ENCODE data around the gene HIGD1B.

Gene HIGD1B

DNA sequence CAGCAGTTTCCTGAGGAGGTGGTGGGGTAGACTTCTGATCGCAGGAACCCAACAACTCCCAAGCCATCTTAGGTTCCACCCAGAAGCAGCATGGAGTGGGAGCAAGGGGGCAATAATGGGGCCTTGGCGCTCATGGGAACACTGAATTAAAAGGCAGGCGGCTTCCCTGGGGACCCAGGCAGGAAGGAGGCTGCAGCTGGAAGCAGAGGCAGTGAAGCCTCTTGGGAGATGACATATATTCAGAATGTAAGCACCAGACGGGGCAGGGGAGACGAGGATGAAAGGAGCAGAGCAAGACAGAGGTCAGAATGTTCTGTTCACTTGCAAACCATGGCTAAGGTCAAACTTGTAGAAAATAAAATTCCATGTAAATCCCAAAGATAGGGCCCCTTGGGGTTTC is 2.9 kb downstream of the HIGD1B start:
- no peaks in the 10 kb centered on the region for H3K9me3 Mint-ChIP-seq (ENCODE audit: low read depth)
- H3K27ac Mint-ChIP-seq = no peak overlapping the region
- no peak overlapping the region for H3K4me3 Mint-ChIP-seq
- H3K4me1 Mint-ChIP-seq (ENCODE audit: low read depth) = no peaks in the 10 kb centered on the region
- H3K36me3 Mint-ChIP-seq = no peaks in the 10 kb centered on the region
- no peaks in the 10 kb centered on the region for H3K27me3 Mint-ChIP-seq

DNA sequence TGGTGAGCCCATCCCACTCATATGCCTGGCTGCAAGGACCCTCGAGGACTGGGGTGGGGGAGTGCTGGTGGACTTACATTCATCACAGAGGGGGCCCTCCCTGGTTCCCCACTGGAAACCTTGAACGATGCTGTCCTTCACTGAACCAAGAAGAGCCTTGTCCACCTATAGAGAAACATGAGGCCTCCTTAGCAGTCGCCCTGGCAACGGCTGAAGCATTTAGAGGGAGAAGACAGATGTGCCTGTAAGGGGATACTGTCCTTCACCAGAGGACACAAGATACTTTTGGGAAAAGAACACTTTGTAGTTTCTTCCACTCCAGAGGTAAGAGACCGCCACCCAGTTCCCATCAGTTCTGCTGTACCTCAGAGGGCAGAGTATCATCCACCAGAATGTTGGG is 6.5 kb downstream of the HIGD1B start:
- no peak overlapping the region for H3K4me3 Mint-ChIP-seq
- no peaks in the 10 kb centered on the region for H3K4me1 Mint-ChIP-seq (ENCODE audit: low read depth)
- H3K9me3 Mint-ChIP-seq (ENCODE audit: low read depth) = no peaks in the 10 kb centered on the region
- H3K36me3 Mint-ChIP-seq = no peaks in the 10 kb centered on the region
- no peaks in the 10 kb centered on the region for H3K27me3 Mint-ChIP-seq
- no peak overlapping the region for H3K27ac Mint-ChIP-seq

GRCh38 chr17:44859701-44860100 is 12.0 kb downstream of the HIGD1B start:
- Mint-ChIP-seq H3K36me3 (peaks cover 7% of the 10 kb centered on the region), H3K4me1 (ENCODE audit: low read depth) (no peaks in the 10 kb centered on the region)

GRCh38 chr17:44862278-44862914 is 14.7 kb downstream of the HIGD1B start:
- no peaks in the 10 kb centered on the region for H3K27me3 Mint-ChIP-seq
- no peak overlapping the region for H3K4me3 Mint-ChIP-seq
- H3K9me3 Mint-ChIP-seq (ENCODE audit: low read depth) = no peaks in the 10 kb centered on the region
- peaks cover 7% of the 10 kb centered on the region for H3K36me3 Mint-ChIP-seq
- H3K27ac Mint-ChIP-seq = no peak overlapping the region
- no peaks in the 10 kb centered on the region for H3K4me1 Mint-ChIP-seq (ENCODE audit: low read depth)

More at GRCh38 chr17:44859701-44860100, 12.0 kb downstream of the HIGD1B start:
- Mint-ChIP-seq H3K9me3 (ENCODE audit: low read depth) (no peaks in the 10 kb centered on the region), H3K4me3 (no peak overlapping the region), H3K27me3 (no peaks in the 10 kb centered on the region), H3K27ac (no peak overlapping the region)

DNA sequence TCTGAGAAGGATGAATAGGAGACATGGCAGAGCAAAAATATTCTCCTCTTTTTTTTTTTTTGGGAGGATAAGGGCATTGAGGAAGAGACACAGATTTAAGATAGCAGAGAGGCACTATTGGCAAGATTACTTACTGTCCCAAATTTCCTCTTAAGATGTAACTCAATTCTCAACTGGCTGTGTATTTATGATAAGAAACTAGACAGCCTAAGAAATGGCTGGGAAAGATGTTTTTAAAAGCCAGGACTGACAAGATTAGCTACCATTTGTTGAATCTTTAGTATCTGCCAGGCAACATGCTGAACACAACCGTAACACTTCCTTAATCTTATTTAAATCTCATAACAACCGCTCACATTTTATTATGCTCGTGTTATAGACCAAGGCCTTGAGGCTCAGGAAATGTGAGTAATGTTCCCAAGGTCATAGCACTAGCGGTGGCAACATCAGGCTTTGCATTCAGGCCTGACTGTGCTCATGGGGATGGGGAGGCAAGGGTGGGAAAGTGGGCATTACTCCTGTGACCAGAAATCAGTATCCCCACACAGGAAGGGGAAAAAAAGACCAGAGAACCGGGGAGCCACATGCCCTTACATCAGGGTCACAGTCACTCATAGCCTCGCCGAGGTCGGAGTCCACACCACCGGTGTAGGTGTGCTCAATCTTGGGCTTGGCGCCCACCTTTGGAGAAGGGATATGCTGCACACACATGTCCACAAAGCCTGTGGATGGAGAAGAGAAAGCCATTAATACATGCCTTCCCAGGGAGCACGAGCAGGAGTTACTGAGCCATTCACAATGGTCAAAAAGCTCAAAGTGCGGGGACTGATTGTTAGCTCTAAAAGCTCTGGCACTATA is 15.6 kb downstream of the HIGD1B start:
- H3K9me3 Mint-ChIP-seq (ENCODE audit: low read depth) = no peaks in the 10 kb centered on the region
- H3K27me3 Mint-ChIP-seq = no peaks in the 10 kb centered on the region
- H3K36me3 Mint-ChIP-seq = peaks cover 7% of the 10 kb centered on the region
- no peak overlapping the region for H3K27ac Mint-ChIP-seq
- no peak overlapping the region for H3K4me3 Mint-ChIP-seq
- H3K4me1 Mint-ChIP-seq (ENCODE audit: low read depth) = no peaks in the 10 kb centered on the region

DNA sequence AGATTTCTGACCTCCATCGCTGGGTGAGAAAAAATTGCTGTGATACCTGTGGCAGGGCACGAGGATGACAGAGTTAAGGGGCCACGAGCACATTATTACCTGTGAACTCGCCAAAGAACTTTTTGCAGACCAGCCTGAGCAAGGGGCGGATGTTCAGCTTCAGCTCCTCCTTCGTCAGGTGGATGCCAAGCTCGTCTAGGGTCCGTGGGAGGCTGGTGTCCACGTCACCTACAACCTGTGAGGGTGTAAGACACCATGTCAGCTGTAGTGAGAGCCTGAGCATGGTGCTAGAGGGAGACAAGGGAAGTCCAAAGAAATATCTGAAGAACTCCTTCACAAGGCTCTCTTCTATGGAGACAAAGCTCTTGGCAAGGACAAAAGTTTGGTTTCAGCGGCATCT is 17.1 kb downstream of the HIGD1B start:
- H3K4me1 Mint-ChIP-seq (ENCODE audit: low read depth) = no peaks in the 10 kb centered on the region
- H3K27me3 Mint-ChIP-seq = no peaks in the 10 kb centered on the region
- no peak overlapping the region for H3K4me3 Mint-ChIP-seq
- H3K9me3 Mint-ChIP-seq (ENCODE audit: low read depth) = no peaks in the 10 kb centered on the region
- no peak overlapping the region for H3K27ac Mint-ChIP-seq
- H3K36me3 Mint-ChIP-seq = peaks cover 5% of the 10 kb centered on the region

- H3K4me1 Mint-ChIP-seq (ENCODE audit: low read depth) = no peaks in the 10 kb centered on the region
- H3K4me3 Mint-ChIP-seq = no peak overlapping the region
- no peaks in the 10 kb centered on the region for H3K9me3 Mint-ChIP-seq (ENCODE audit: low read depth)
- peaks cover 5% of the 10 kb centered on the region for H3K36me3 Mint-ChIP-seq
- H3K27me3 Mint-ChIP-seq = no peaks in the 10 kb centered on the region
- H3K27ac Mint-ChIP-seq = no peak overlapping the region
Observed at GRCh38 chr17:44865231-44865660, 17.6 kb downstream of the HIGD1B start.

GRCh38 chr17:44865931-44866330 is 18.2 kb downstream of the HIGD1B start:
- Mint-ChIP-seq H3K9me3 (ENCODE audit: low read depth) (no peaks in the 10 kb centered on the region), H3K36me3 (peaks cover 5% of the 10 kb centered on the region), H3K4me1 (ENCODE audit: low read depth) (no peaks in the 10 kb centered on the region), H3K4me3 (no peak overlapping the region), H3K27ac (no peak overlapping the region), H3K27me3 (no peaks in the 10 kb centered on the region)

GRCh38 chr17:44867841-44868240 is 20.2 kb downstream of the HIGD1B start:
- Mint-ChIP-seq H3K4me1 (ENCODE audit: low read depth) (no peaks in the 10 kb centered on the region), H3K4me3 (no peak overlapping the region), H3K27ac (no peak overlapping the region), H3K36me3 (peaks cover 8% of the 10 kb centered on the region), H3K27me3 (no peaks in the 10 kb centered on the region), H3K9me3 (ENCODE audit: low read depth) (no peaks in the 10 kb centered on the region)

- no peaks in the 10 kb centered on the region for H3K4me1 Mint-ChIP-seq (ENCODE audit: low read depth)
- H3K4me3 Mint-ChIP-seq = no peak overlapping the region
- H3K27me3 Mint-ChIP-seq = no peaks in the 10 kb centered on the region
- H3K9me3 Mint-ChIP-seq (ENCODE audit: low read depth) = no peaks in the 10 kb centered on the region
- H3K27ac Mint-ChIP-seq = no peak overlapping the region
- peaks cover 9% of the 10 kb centered on the region for H3K36me3 Mint-ChIP-seq
Observed at GRCh38 chr17:44871556-44871955, 23.9 kb downstream of the HIGD1B start.

DNA sequence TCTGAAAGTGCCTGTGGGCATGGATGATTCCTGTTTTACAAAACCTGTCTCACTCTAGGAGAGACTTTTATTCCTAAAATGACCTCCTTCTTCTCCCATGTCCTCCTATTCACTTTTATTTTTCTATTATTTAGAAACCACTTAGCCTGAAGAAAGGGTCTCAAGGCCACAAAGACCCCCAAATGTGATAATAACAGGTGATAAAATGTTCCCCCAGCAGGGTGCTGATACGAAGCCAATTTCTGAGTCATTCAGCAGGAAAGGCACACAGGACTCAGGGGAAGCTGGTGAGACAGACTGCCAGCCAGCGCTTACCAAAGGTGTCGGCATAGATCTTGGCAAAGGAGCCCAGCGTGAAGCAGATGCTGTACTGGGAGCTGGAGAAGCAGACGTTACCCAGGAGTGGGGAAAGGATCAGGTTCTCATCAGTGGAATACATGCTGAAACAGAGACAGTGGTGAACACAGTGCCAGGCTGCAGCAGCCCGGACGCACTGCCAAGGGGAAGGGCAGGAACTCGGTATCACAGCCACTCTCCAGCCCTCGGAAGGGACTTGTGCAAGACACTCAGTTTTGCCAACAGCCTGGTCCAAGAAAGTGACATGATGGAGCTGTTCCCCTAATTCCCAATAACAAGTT is 24.6 kb downstream of the HIGD1B start:
- Mint-ChIP-seq H3K36me3 (peaks cover 12% of the 10 kb centered on the region), H3K27me3 (no peaks in the 10 kb centered on the region), H3K27ac (no peak overlapping the region), H3K9me3 (ENCODE audit: low read depth) (no peaks in the 10 kb centered on the region), H3K4me3 (no peak overlapping the region), H3K4me1 (ENCODE audit: low read depth) (no peaks in the 10 kb centered on the region)

GRCh38 chr17:44875761-44876160 is 28.1 kb downstream of the HIGD1B start:
- Mint-ChIP-seq H3K36me3 (peaks cover 16% of the 10 kb centered on the region), H3K9me3 (ENCODE audit: low read depth) (no peaks in the 10 kb centered on the region), H3K27me3 (no peaks in the 10 kb centered on the region), H3K4me3 (no peak overlapping the region), H3K27ac (no peak overlapping the region), H3K4me1 (ENCODE audit: low read depth) (no peaks in the 10 kb centered on the region)

- peaks cover 13% of the 10 kb centered on the region for H3K36me3 Mint-ChIP-seq
- H3K9me3 Mint-ChIP-seq (ENCODE audit: low read depth) = no peaks in the 10 kb centered on the region
- no peaks in the 10 kb centered on the region for H3K27me3 Mint-ChIP-seq
- H3K4me1 Mint-ChIP-seq (ENCODE audit: low read depth) = no peaks in the 10 kb centered on the region
- no peak overlapping the region for H3K27ac Mint-ChIP-seq
- no peak overlapping the region for H3K4me3 Mint-ChIP-seq
Observed at GRCh38 chr17:44877121-44877520, 29.4 kb downstream of the HIGD1B start.

DNA sequence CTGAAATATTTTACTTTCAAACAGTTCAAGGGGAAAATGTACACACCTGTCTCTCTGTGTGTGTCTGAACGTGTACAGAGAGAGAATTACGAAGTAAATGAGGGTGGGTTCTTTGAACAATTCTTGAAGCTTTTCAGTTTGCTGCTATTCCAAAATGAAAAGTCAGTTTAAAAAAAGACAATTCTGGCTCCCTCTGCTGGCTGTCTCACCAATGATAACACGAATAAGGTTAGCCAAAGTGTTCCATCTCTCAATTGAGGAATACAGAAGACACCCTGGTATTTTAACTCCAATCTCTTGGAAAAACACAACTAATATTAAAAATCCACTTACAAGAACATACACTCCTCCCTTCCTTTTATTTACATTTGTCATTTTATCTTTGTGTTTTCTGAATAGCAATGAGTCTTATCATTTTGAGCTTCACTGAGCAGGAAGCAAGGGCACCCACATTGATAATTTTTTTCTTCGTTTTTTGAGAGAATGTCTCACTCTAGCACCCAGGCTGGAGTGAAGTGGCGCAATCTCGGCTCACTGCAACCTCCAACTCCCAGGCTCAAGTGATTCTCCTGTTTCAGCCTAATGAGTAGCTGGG is 31.0 kb downstream of the HIGD1B start:
- no peaks in the 10 kb centered on the region for H3K4me1 Mint-ChIP-seq (ENCODE audit: low read depth)
- no peaks in the 10 kb centered on the region for H3K9me3 Mint-ChIP-seq (ENCODE audit: low read depth)
- peaks cover 12% of the 10 kb centered on the region for H3K36me3 Mint-ChIP-seq
- H3K4me3 Mint-ChIP-seq = no peak overlapping the region
- no peaks in the 10 kb centered on the region for H3K27me3 Mint-ChIP-seq
- no peak overlapping the region for H3K27ac Mint-ChIP-seq

DNA sequence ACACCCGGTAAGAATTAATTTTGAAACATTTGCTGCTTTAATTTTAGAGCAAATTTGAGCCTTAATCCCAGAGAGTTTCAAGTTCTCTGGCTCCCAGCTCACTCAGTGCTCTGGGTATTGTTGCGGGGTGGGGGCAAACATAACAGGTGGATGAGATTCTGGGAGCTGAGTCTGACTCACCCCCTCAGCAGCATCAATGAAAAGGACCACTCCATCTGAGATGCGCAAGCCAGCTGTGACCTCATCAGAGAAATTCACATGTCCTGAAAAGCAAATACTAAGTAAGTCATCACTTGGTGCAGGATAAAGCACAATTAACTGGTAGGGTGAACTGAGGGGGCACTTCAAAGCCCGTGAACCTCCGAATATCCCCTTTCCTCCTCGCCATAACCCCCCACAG is 31.7 kb downstream of the HIGD1B start:
- no peak overlapping the region for H3K4me3 Mint-ChIP-seq
- no peaks in the 10 kb centered on the region for H3K27me3 Mint-ChIP-seq
- H3K9me3 Mint-ChIP-seq (ENCODE audit: low read depth) = no peaks in the 10 kb centered on the region
- H3K36me3 Mint-ChIP-seq = peaks cover 12% of the 10 kb centered on the region
- H3K4me1 Mint-ChIP-seq (ENCODE audit: low read depth) = no peaks in the 10 kb centered on the region
- no peak overlapping the region for H3K27ac Mint-ChIP-seq

Measured in activated naive CD8-positive, alpha-beta T cell (primary cell).